SJSA1 (cell line): ENCODE measurements around the gene UBC. TPM values are rescaled to one million over a fixed set of nuclear protein-coding genes. Genes with fewer than 3 reads are reported as not detected.

Experiments
- DNase-seq, 2 experiments: peaks; one replicate each; pipeline ENCODE4 v3.0.0-alpha.2; 2015 to 2020; ENCODE audit warnings: low spot score in 2 of 2, low read depth in 1 of 2
- H3K27ac ChIP-seq: fragments of 250-450 bp; sonication (Bioruptor Pico); 2 replicates; pipeline ENCODE4 v1.5.1; 2020; ENCODE audit warnings: mild to moderate bottlenecking, moderate library complexity
- H3K27me3 ChIP-seq: fragments of 250-450 bp; sonication (Bioruptor Pico); replicated peaks from 2 replicates; pipeline ENCODE4 v1.5.1; 2020; ENCODE audit warnings: mild to moderate bottlenecking, moderate library complexity
- H3K36me3 ChIP-seq: fragments of 250-450 bp; sonication (Bioruptor Pico); 2 replicates; pipeline ENCODE4 v1.5.1; 2020; ENCODE audit warnings: mild to moderate bottlenecking
- H3K4me1 ChIP-seq: fragments of 250-450 bp; sonication (Bioruptor Pico); replicated peaks from 2 replicates; pipeline ENCODE4 v1.6.1; 2021; ENCODE audit warnings: mild to moderate bottlenecking
- H3K4me3 ChIP-seq: fragments of 250-450 bp; sonication (Bioruptor Pico); 2 replicates; pipeline ENCODE4 v1.5.1; 2020; ENCODE audit warnings: mild to moderate bottlenecking
- H3K9me3 ChIP-seq: fragments of 250-450 bp; sonication (Bioruptor Pico); replicated peaks from 2 replicates; pipeline ENCODE4 v1.5.1; 2020; ENCODE audit warnings: mild to moderate bottlenecking
- total RNA-seq: library from RNA; depleted of rRNA; stranded (reverse); fragments of >200 nt; shearing (Covaris generic); gene quantifications from 2 replicates; pipeline ENCODE4 v1.2.3, GENCODE V29; 2014; rRNA removed

Gene UBC
- total RNA-seq, 1 experiment from 2014 or later: 1,026 TPM

DNA sequence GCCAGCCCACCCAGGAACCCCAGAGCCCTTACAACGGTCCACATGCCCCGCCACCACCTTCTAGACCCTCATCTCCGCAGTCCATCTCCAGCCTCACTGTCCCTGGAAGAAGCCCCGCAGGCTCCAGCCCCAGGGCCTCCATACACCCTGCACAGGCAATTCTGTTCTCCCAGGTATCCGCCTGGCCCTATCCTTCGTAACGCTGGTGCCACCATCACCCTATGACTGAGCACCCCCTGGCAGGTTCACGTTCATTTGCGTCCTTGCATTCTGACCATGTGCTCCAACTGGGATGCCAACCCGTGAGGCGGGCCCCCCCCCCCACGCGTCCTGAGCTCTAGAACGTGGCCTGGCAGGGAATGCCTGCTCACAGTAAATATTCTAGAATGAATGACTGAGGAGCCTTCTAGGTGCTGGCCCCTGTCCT is 50.1 kb downstream of the UBC start:
- Histone ChIP-seq H3K4me3 (peak overlapping the region; percentile 68), H3K36me3 (no peaks in the 10 kb centered on the region), H3K4me1 (peaks cover 28% of the 10 kb centered on the region), H3K9me3 (no peaks in the 10 kb centered on the region; the same call in 1 of the 2 replicates), H3K27ac (peak overlapping the region; percentile 66), H3K27me3 (no peaks in the 10 kb centered on the region)
- no peak for DNase-seq

- Histone ChIP-seq H3K27ac (peak within 1 kb of the TSS; percentile 66), H3K36me3 (no peaks in the 10 kb centered on the region), H3K27me3 (no peaks in the 10 kb centered on the region), H3K9me3 (no peaks in the 10 kb centered on the region; the same call in 1 of the 2 replicates), H3K4me3 (peak within 1 kb of the TSS; percentile 68), H3K4me1 (peaks cover 28% of the 10 kb centered on the region)
- peak; percentile 70 to 79 for DNase-seq
Measured at GRCh38 chr12:124863416-124864325, 50.8 kb downstream of the UBC start, which contains the start of gene SCARB1. Gene SCARB1, minus strand, starts transcription at chr12:124863864. Its CDS starts 144 bp downstream, at chr12:124863720.

DNA sequence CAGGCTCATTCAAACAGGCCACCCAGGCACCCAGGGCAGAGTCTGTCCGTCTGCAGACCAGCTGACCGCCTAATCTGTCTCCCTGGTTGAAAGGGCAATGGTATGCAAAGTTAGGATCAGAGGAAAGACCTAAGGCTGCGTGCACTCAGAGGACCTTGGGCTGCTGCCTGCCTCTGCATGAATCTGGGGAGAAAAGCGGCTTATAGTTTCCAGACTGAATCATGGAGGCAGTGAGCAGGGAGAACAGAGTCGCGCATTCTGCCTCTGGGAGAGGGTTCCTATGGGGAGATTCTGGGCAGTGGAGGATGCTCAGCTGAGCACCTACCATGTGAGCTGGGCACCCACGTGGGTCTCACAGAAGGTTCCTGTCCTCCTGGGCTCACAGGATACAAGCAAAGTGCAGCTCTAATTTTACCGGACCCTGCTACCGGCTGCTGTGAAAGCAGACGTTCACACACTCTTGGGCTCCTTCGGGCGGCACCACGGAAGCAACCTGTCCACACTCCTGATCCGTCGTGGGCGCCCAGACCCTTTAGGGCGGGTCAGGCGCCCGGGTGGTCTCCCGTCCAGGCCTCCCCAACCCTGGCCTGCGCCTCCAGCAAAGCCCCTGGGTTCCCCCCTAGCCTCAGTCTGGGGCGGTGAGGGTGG is 51.6 kb downstream of the UBC start:
- no peaks in the 10 kb centered on the region for H3K27me3 ChIP-seq
- H3K9me3 ChIP-seq: no peaks in the 10 kb centered on the region; the same call in 1 of the 2 replicates
- H3K36me3 ChIP-seq: no peaks in the 10 kb centered on the region
- H3K4me1 ChIP-seq: peaks cover 28% of the 10 kb centered on the region
- DNase-seq: peak in 1 of 2 experiments; percentile 12
- H3K27ac ChIP-seq: no peak overlapping the region
- H3K4me3 ChIP-seq: peak overlapping the region; percentile 68

- no peak overlapping the region for H3K4me3 ChIP-seq
- H3K27me3 ChIP-seq: no peaks in the 10 kb centered on the region
- H3K36me3 ChIP-seq: no peaks in the 10 kb centered on the region
- no peak for DNase-seq
- H3K27ac ChIP-seq: no peak overlapping the region
- no peaks in the 10 kb centered on the region; the same call in 1 of the 2 replicates for H3K9me3 ChIP-seq
- peaks cover 23% of the 10 kb centered on the region for H3K4me1 ChIP-seq
Measured at GRCh38 chr12:124861898-124862676, 52.4 kb downstream of the UBC start.

Other genes starting within 250 kb of the UBC start
- gene SCARB1, start 50.8 kb downstream of the UBC start, total RNA-seq: 12.4 and 15.7 TPM in 2 replicates
- 14.0 and 19.9 TPM in 2 replicates for gene DHX37, start 74.5 kb upstream of the UBC start, total RNA-seq
- 9.9 and 12.4 TPM in 2 replicates for gene BRI3BP, start 79.0 kb upstream of the UBC start, total RNA-seq
- gene AACS, start 150.8 kb upstream of the UBC start, total RNA-seq: 16.0 and 17.0 TPM in 2 replicates